GM19025 (cell line): ENCODE results near the gene PCDHGC5.

Experiments used
- ATAC-seq: cut with Tn5 transposase; IDR thresholded peaks from one replicate; pipeline ENCODE4 v1.9.1; 2021; ENCODE audit warnings: mild to moderate bottlenecking, low read depth, moderate library complexity; ENCODE audit not compliant: unreplicated experiment

The PCDHGC5 gene

DNA sequence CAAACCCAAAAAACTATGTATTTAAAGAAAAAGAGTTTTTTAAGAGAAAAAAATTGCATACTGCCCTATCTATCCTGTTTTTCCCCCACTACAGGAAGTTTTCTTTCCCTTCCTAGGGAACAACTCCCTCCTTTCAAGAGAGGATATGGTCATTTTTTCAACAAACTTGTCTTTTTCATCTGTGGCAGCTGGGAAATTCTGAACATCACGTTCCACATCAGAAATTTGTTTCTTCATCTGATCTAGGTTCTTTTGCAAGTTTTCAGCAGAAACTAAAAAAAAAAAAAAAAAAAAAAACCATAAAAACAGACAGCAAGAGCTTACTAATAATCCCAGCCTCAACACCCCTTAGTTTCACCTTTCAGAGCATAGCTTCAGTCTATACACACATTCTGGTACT, 38.5 kb downstream of the PCDHGC5 start:
- no peak for ATAC-seq

DNA sequence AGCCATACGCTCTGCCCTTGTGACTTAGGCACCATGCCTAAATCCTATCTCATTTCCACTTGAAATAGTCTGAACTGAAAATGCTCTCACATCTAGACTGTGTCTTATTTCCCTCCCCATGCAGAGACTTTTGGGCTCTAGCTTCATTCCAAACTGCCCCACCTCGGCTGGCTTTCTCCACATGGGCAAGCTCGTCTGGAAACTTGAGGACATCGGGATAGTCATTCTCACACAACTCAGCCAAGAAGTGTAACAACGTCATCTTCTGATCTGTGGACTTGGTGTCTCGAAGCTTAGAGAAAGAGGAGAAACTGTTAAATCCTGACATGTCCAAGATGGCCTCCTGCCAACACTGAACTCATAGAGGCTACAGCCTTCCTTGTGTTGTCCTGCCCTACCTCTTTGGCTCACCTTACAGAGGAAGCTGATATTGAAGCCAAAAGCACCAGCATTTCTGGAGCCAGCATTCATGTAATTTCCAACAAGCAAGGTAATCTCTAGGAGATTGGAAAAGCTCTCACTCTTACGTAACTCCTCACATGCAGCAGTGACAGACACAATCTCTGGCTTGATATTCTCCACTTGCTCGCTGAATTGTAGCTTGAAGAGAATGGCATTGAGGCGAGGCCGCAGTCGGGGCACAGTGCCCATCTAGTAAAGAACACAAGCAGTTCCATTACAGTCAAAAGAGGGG, 39.6 kb downstream of the PCDHGC5 start:
- no peak for ATAC-seq

GRCh38 chr5:141529002-141529401, 40.1 kb downstream of the PCDHGC5 start:
- peak; percentile 41 for ATAC-seq

- no peak for ATAC-seq
Observed at GRCh38 chr5:141529873-141530272, 41.0 kb downstream of the PCDHGC5 start.

GRCh38 chr5:141532726-141533125, 43.8 kb downstream of the PCDHGC5 start:
- no peak for ATAC-seq

DNA sequence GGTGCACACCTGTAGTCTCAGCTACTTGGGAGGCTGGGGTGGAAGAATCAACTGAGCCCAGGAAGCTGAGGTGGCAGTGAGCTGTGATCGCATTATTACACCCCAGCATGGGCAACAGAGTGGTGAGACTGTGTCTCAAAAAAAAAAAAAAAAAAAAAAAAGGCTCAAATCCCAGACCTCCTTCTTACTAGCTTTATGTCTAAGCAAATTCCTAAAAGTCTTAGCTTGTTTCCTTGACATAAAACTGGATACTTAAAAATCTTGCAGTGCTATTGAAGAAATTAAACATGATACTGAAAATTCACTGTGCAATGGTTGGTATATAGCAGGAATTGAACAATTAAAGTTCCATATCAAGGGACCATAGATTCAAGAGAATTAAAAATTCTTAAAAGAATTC, 45.0 kb downstream of the PCDHGC5 start:
- no peak for ATAC-seq

- ATAC-seq = no peak
Observed at GRCh38 chr5:141534492-141535213, 45.8 kb downstream of the PCDHGC5 start.
